SW480 (cell line): Measurements from ENCODE around the gene MRPL43.
A peak's percentile ranks its signal among the peaks of the same experiment; 100 is the strongest.
"Not testable (repeated sequence)": the region's sequence is repeated elsewhere in the genome, so short reads cannot be mapped to it uniquely, and the experiment has no call there.

ENCODE experiments used
- DNase-seq: peaks from one replicate; pipeline ENCODE4 v3.0.0-alpha.2; 2016; ENCODE audit warnings: low spot score

MRPL43 gene

GRCh38 chr10:100986952-100987684 is at the start of gene MRPL43, which contains the start of gene TWNK:
TSS of gene MRPL43 (minus strand) at chr10:100987497. CDS start at chr10:100987443, 54 bp downstream.
TSS of gene TWNK (plus strand) at chr10:100987543. CDS start at chr10:100988211, 668 bp downstream.
- DNase-seq = peak; percentile 70

GRCh38 chr10:101036726-101037125 is 49.4 kb upstream of the MRPL43 start:
- no peak for DNase-seq

- DNase-seq = no peak
Measured at GRCh38 chr10:101035916-101036702, 48.8 kb upstream of the MRPL43 start.

- no peak for DNase-seq
Measured at GRCh38 chr10:101035314-101035713, 48.0 kb upstream of the MRPL43 start.

GRCh38 chr10:101034404-101034803 is 47.1 kb upstream of the MRPL43 start:
- DNase-seq = not testable (repeated sequence)

GRCh38 chr10:101033276-101033675 is 46.0 kb upstream of the MRPL43 start:
- DNase-seq = no peak

GRCh38 chr10:101032637-101033224 is 45.4 kb upstream of the MRPL43 start:
- DNase-seq = peak; percentile 91

- peak; percentile 72 for DNase-seq
Measured at GRCh38 chr10:101031796-101032636, 44.7 kb upstream of the MRPL43 start.

GRCh38 chr10:101031128-101031795 is 44.0 kb upstream of the MRPL43 start, which contains the start of the genes PDZD7 and SFXN3:
TSS of gene PDZD7 (minus strand) at chr10:101031129. CDS start at chr10:101030219, 910 bp downstream.
TSS of gene SFXN3 (plus strand) at chr10:101031234. CDS start at chr10:101034695, 3,461 bp downstream.
- DNase-seq = peak; percentile 89

GRCh38 chr10:101030496-101031127 is 43.3 kb upstream of the MRPL43 start:
- DNase-seq = no peak

GRCh38 chr10:101029520-101030295 is 42.4 kb upstream of the MRPL43 start:
- no peak for DNase-seq

GRCh38 chr10:101028446-101029337 is 41.4 kb upstream of the MRPL43 start:
- no peak for DNase-seq

GRCh38 chr10:101027106-101027720 is 39.9 kb upstream of the MRPL43 start:
- no peak for DNase-seq

GRCh38 chr10:101022967-101023705 is 35.8 kb upstream of the MRPL43 start:
- no peak for DNase-seq

- DNase-seq = no peak
Measured at GRCh38 chr10:101021692-101022251, 34.5 kb upstream of the MRPL43 start.

- no peak for DNase-seq
Measured at GRCh38 chr10:101021239-101021638, 33.9 kb upstream of the MRPL43 start.

GRCh38 chr10:101020427-101021075 is 33.3 kb upstream of the MRPL43 start:
- DNase-seq = no peak
